ENCODE results near the gene WWOX. TPM values are rescaled to one million over a fixed set of nuclear protein-coding genes. Genes with fewer than 3 reads are reported as not detected.

WWOX gene
- total RNA-seq, 1 donor from 2014 or later = 19.2 TPM

DNA sequence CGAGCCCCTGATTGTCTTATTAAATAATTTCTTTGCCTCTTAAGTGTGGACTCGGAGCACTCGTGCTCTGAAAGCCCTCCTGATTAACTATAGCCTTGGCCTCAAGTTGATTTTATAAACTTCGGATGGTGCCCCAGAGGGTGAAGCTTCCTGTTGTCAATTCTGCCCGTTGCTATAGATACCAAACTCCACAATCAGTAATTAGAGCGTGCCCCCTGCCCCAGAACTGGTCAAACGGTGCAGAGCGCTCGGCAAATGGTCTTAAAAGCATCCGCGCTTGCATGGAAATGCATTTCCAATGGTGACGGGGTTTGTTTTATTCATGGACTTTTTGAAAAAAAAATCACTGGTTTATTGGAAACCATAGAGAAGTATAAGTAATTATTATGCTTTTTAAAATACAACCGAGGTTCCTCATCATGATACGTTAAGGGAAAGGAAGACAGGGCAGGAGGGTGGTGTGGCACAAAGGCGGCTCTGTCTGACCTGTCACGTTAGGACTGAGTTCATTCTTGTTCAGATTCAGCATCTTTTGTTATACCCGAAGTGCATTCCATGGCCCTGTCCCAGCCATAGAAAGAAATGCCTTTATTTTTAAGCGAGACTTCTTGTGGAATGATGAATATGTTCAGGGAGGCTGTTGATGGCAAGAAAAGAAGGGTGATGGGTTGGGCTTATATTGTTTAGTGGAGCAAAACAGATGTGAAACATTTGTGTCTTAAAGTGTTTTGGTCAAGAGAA is 1024.7 kb downstream of the WWOX start:
- no peak overlapping the region for H3K4me3 ChIP-seq
- no peaks in the 10 kb centered on the region for H3K4me1 ChIP-seq
- TF ChIP-seq, protein P1, sequence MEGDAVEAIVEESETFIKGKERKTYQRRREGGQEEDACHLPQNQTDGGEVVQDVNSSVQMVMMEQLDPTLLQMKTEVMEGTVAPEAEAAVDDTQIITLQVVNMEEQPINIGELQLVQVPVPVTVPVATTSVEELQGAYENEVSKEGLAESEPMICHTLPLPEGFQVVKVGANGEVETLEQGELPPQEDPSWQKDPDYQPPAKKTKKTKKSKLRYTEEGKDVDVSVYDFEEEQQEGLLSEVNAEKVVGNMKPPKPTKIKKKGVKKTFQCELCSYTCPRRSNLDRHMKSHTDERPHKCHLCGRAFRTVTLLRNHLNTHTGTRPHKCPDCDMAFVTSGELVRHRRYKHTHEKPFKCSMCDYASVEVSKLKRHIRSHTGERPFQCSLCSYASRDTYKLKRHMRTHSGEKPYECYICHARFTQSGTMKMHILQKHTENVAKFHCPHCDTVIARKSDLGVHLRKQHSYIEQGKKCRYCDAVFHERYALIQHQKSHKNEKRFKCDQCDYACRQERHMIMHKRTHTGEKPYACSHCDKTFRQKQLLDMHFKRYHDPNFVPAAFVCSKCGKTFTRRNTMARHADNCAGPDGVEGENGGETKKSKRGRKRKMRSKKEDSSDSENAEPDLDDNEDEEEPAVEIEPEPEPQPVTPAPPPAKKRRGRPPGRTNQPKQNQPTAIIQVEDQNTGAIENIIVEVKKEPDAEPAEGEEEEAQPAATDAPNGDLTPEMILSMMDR (IDR thresholded peaks at IDR 0.05) = no peak
- ATAC-seq = no peak
- H3K9me3 ChIP-seq = no peaks in the 10 kb centered on the region
- intact Hi-C loops (cut with DNase I) = no loop called here
- no peaks in the 10 kb centered on the region for H3K36me3 ChIP-seq
- no peaks in the 10 kb centered on the region for H3K27me3 ChIP-seq (ENCODE audit: low read depth)
- H3K27ac ChIP-seq = no peak overlapping the region
- DNase-seq = no peak

- Histone ChIP-seq H3K27ac (no peak overlapping the region), H3K36me3 (no peaks in the 10 kb centered on the region), H3K27me3 (ENCODE audit: low read depth) (no peaks in the 10 kb centered on the region), H3K4me3 (no peak overlapping the region), H3K9me3 (no peaks in the 10 kb centered on the region), H3K4me1 (no peaks in the 10 kb centered on the region)
- intact Hi-C loops (cut with DNase I) = no loop called here
- DNase-seq (no peak), ATAC-seq (no peak)
- TF ChIP-seq, protein P1 (IDR thresholded peaks at IDR 0.05) = no peak
Observed at GRCh38 chr16:79127766-79128165, 1028.3 kb downstream of the WWOX start.

DNA sequence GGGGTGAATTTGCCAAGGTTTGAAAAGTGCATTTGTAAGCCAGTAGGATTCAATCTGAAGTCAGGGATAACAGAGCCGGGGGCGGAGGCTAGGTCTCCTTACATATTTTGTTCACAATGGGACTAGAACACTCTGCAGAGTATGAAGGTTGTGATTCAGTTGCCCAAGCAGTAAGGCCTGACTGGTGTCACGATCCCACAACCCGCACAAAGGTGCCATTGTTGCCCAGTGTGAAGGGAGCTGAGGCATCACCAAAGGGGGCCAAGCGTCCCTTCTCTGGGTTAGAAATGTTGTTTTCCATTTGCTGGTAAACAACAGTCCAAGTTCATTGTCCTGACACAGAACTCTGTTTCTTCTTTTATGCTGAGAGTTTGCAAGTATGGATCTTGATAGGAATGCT is 1029.3 kb downstream of the WWOX start:
- intact Hi-C loops (cut with DNase I) = no loop called here
- TF ChIP-seq, protein P1 (IDR thresholded peaks at IDR 0.05) = no peak
- Histone ChIP-seq H3K4me1 (no peaks in the 10 kb centered on the region), H3K36me3 (no peaks in the 10 kb centered on the region), H3K27me3 (ENCODE audit: low read depth) (no peaks in the 10 kb centered on the region), H3K4me3 (no peak overlapping the region), H3K9me3 (no peaks in the 10 kb centered on the region), H3K27ac (no peak overlapping the region)
- no peak for DNase-seq
- ATAC-seq = no peak

DNA sequence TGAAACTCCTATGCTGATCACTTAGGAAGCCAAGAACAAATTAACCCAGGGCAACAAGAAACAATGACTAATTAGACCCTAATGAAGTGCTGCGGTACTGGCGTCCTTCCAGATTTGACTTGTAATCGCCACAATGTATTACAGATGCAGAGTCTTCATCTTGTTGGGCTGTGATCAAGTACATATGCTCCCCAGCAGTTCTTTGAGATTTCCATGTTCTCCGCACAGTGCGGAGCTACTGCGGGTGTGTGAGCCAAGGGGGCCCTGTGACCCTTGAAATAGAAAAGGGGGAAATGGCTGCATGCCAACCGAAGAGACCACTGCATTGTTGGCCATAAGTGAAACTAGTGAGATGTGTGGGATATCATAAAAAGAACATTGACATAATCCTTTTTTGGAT is 1031.2 kb downstream of the WWOX start:
- Histone ChIP-seq H3K36me3 (no peaks in the 10 kb centered on the region), H3K4me3 (no peak overlapping the region), H3K27ac (no peak overlapping the region), H3K27me3 (ENCODE audit: low read depth) (no peaks in the 10 kb centered on the region), H3K4me1 (no peaks in the 10 kb centered on the region), H3K9me3 (no peaks in the 10 kb centered on the region)
- TF ChIP-seq, protein P1 (IDR thresholded peaks at IDR 0.05) = no peak
- ATAC-seq (no peak), DNase-seq (no peak)
- intact Hi-C loops (cut with DNase I) = no loop called here

DNA sequence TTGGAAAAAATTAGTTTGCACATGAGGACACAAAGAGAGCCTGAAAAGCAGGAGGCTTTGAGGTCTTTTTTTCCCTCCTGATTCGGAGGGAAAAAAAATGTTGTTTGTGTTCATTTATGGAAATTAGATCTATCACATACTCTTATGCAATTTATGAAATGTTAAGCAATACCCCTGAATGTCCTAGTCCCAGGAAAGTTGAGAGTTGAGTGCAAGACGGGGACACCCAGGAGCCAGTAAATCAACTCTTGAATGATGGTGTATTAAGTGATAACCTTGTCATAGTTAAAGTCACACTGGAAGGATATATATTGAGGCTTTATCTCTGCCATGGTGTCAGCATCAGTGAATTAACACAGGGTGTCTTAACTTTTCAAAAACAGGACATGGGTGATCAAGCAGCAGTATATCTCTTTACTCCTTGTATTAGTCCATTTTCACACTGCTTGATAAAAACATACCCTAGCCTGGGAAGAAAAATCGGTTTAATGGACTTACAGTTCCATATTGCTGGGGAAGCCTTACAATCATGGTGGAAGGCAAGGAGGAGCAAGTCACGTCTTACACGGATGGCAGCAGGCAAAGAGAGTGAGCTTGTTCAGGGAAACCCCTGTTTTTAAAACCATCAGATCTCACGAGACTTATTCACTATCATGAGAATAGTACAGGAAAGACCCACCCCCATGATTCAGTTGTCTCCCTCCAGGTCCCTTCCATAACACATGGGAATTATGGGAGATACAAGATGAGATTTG is 1032.0 kb downstream of the WWOX start:
- intact Hi-C loops (cut with DNase I) = no loop called here
- Histone ChIP-seq H3K27me3 (ENCODE audit: low read depth) (no peaks in the 10 kb centered on the region), H3K9me3 (no peaks in the 10 kb centered on the region), H3K4me3 (no peak overlapping the region), H3K4me1 (no peaks in the 10 kb centered on the region), H3K36me3 (no peaks in the 10 kb centered on the region), H3K27ac (no peak overlapping the region)
- TF ChIP-seq, protein P1 (IDR thresholded peaks at IDR 0.05) = no peak
- no peak for ATAC-seq
- DNase-seq = no peak

Data from lower lobe of right lung (tissue), 2 donors.